Measurements from ENCODE around the gene SLCO3A1.

DNA sequence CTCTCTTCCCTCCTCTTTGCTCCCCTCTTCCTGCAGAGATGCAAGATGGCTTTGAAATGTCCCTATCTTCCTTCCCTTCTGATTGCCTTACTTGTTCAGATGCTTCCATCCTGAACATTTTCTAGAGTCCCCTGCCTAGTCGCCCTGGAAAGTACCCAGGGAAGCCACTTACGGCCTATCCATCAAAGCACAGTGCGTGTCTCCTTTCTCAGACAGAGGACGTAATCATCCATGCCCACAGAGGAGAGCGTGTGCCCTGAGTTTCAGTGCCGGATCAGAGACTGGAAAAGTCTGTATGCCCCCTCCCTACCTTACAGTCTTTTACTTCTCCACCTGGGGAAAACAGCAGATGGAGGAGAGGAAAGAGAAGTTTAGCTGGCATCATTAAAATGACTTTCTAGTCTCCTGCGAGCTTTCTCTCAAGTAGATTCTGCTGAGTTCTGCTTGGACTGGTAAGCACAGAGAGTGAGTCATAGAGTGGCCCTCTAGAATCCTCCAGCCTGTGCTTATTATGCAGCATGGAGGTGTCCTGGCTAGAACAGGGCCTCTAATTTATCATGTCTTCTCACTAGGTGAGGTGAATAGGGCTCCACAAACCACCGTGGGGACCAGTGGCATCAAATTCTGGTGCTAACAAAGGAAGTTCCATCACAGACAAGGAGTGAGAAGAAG is 114.6 kb downstream of the SLCO3A1 start:
- TF ChIP-seq, protein P1, sequence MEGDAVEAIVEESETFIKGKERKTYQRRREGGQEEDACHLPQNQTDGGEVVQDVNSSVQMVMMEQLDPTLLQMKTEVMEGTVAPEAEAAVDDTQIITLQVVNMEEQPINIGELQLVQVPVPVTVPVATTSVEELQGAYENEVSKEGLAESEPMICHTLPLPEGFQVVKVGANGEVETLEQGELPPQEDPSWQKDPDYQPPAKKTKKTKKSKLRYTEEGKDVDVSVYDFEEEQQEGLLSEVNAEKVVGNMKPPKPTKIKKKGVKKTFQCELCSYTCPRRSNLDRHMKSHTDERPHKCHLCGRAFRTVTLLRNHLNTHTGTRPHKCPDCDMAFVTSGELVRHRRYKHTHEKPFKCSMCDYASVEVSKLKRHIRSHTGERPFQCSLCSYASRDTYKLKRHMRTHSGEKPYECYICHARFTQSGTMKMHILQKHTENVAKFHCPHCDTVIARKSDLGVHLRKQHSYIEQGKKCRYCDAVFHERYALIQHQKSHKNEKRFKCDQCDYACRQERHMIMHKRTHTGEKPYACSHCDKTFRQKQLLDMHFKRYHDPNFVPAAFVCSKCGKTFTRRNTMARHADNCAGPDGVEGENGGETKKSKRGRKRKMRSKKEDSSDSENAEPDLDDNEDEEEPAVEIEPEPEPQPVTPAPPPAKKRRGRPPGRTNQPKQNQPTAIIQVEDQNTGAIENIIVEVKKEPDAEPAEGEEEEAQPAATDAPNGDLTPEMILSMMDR (IDR thresholded peaks at IDR 0.05; ENCODE audit: low read depth, low read length), result no peak
- no peak for TF ChIP-seq EZH2phosphoT487 (IDR thresholded peaks at IDR 0.05; ENCODE audit: low read depth)
